WTC11 (cell line): ENCODE results near the gene MYCBPAP. TPM values are rescaled to one million over a fixed set of nuclear protein-coding genes. Genes with fewer than 3 reads are reported as not detected.

ENCODE experiments used
- ATAC-seq: fragments of 200-7000 bp; cut with Tn5 transposase; 2 replicates; pipeline ENCODE4 v1.10.0; 2021; ENCODE audit warnings: mild to moderate bottlenecking, moderate library complexity
- CTCF ChIA-PET: fragments of 300-600 bp; sonication (Branson Sonifier 250); formaldehyde crosslinking; loops from one replicate; lab custom pipeline; 2021; ENCODE audit warnings: antibody characterized with exemption; lab: Charles Lee
- POLR2A ChIA-PET: fragments of 350-600 bp; sonication (Branson Sonifier 250); formaldehyde crosslinking; loops from one replicate; lab custom pipeline; 2021; ENCODE audit warnings: antibody characterized with exemption; lab: Charles Lee
- DNase-seq: peaks from one replicate; pipeline ENCODE4 v3.0.0; 2021; ENCODE audit warnings: low spot score
- H3K27ac Mint-ChIP-seq: 2 replicates; pipeline ENCODE4 v1.8.0; 2021; ENCODE audit warnings: mixed read lengths
- H3K27me3 Mint-ChIP-seq: 2 replicates; pipeline ENCODE4 v1.8.0; 2021; ENCODE audit warnings: low read depth, mild to moderate bottlenecking, moderate library complexity, mixed read lengths
- H3K36me3 Mint-ChIP-seq: 2 replicates; pipeline ENCODE4 v1.8.0; 2021; ENCODE audit warnings: mixed read lengths
- H3K4me1 Mint-ChIP-seq: 2 replicates; pipeline ENCODE4 v1.8.0; 2022; ENCODE audit warnings: mixed read lengths
- H3K4me3 Mint-ChIP-seq: 2 replicates; pipeline ENCODE4 v1.8.0; 2021; ENCODE audit warnings: mild to moderate bottlenecking, moderate library complexity, mixed read lengths
- H3K9me3 Mint-ChIP-seq: 2 replicates; pipeline ENCODE4 v1.8.0; 2021; ENCODE audit warnings: mixed read lengths
- CREM ChIP-seq: sonication (generic); formaldehyde crosslinking; IDR thresholded peaks from 2 replicates; pipeline ENCODE4 v1.8.1; 2022; ENCODE audit warnings: mild to moderate bottlenecking, missing genetic modification reagents, moderate library complexity
- CTCF ChIP-seq: fragments of 200-600 bp; IDR thresholded peaks from 2 replicates; pipeline ENCODE4 v1.8.0; 2022; ENCODE audit warnings: antibody characterized with exemption
- EMX1 ChIP-seq: fragments of 250-450 bp; sonication (Bioruptor Pico); IDR thresholded peaks from 2 replicates; pipeline ENCODE4 v1.8.0; 2021; ENCODE audit warnings: mild to moderate bottlenecking
- ETV6 ChIP-seq: sonication (generic); formaldehyde crosslinking; IDR thresholded peaks from 2 replicates; pipeline ENCODE4 v1.8.1; 2022; ENCODE audit warnings: mild to moderate bottlenecking, missing genetic modification reagents
- IRF1 ChIP-seq: sonication (generic); formaldehyde crosslinking; IDR thresholded peaks from 2 replicates; pipeline ENCODE4 v1.8.0; 2023; ENCODE audit warnings: missing genetic modification reagents
- IRF2 ChIP-seq: sonication (generic); formaldehyde crosslinking; IDR thresholded peaks from 2 replicates; pipeline ENCODE4 v1.8.0; 2022; ENCODE audit warnings: low read depth, missing genetic modification reagents, borderline replicate concordance
- JAZF1 ChIP-seq: fragments of 250-450 bp; sonication (Bioruptor Pico); IDR thresholded peaks from 2 replicates; pipeline ENCODE4 v1.9.0; 2021; ENCODE audit warnings: moderate library complexity, mild to moderate bottlenecking, inconsistent platforms
- NR1H2 ChIP-seq: sonication (generic); formaldehyde crosslinking; IDR thresholded peaks from 2 replicates; pipeline ENCODE4 v1.9.0; 2021; ENCODE audit warnings: mild to moderate bottlenecking, moderate library complexity, missing genetic modification reagents
- NR2C2 ChIP-seq: sonication (generic); formaldehyde crosslinking; IDR thresholded peaks from 2 replicates; pipeline ENCODE4 v1.8.0; 2022; ENCODE audit warnings: mild to moderate bottlenecking, missing genetic modification reagents
- NR3C1 ChIP-seq: sonication (generic); formaldehyde crosslinking; conservative IDR thresholded peaks from 2 replicates; pipeline ENCODE4 v1.8.1; 2023; ENCODE audit warnings: low read depth, mild to moderate bottlenecking, missing genetic modification reagents
- SOX15 ChIP-seq: fragments of 250-450 bp; sonication (Bioruptor Pico); IDR thresholded peaks from 2 replicates; pipeline ENCODE4 v1.9.0; 2021; ENCODE audit warnings: mild to moderate bottlenecking
- TEAD1 ChIP-seq: sonication (generic); formaldehyde crosslinking; IDR thresholded peaks from 2 replicates; pipeline ENCODE4 v1.8.0; 2022; ENCODE audit warnings: mild to moderate bottlenecking, missing genetic modification reagents
- ZBTB43 ChIP-seq: sonication (generic); formaldehyde crosslinking; IDR thresholded peaks from 2 replicates; pipeline ENCODE4 v1.8.1; 2023; ENCODE audit warnings: mild to moderate bottlenecking, missing genetic modification reagents
- ZNF121 ChIP-seq: sonication (generic); formaldehyde crosslinking; IDR thresholded peaks from 2 replicates; pipeline ENCODE4 v1.8.0; 2023; ENCODE audit warnings: missing genetic modification reagents
- ZNF138 ChIP-seq: sonication (generic); formaldehyde crosslinking; conservative IDR thresholded peaks from 2 replicates; pipeline ENCODE4 v1.8.1; 2022; ENCODE audit warnings: mild to moderate bottlenecking, moderate library complexity, missing genetic modification reagents
- ZNF219 ChIP-seq: sonication (generic); formaldehyde crosslinking; IDR thresholded peaks from 2 replicates; pipeline ENCODE4 v1.8.0; 2023; ENCODE audit warnings: missing genetic modification reagents, mild to moderate bottlenecking, borderline replicate concordance
- ZNF281 ChIP-seq: sonication (generic); formaldehyde crosslinking; IDR thresholded peaks from 2 replicates; pipeline ENCODE4 v1.8.0; 2023; ENCODE audit warnings: mild to moderate bottlenecking, missing genetic modification reagents
- ZNF512 ChIP-seq: sonication (generic); formaldehyde crosslinking; IDR thresholded peaks from 2 replicates; pipeline ENCODE4 v1.8.1; 2022; ENCODE audit warnings: missing genetic modification reagents, borderline replicate concordance
- total RNA-seq: library from RNA; stranded (reverse); gene quantifications from 3 replicates; pipeline ENCODE4 v1.2.3, GENCODE V29; 2021
- TF ChIP-seq, protein P1 (sequence below): fragments of 250-450 bp; sonication (Bioruptor Pico); IDR thresholded peaks from 2 replicates; pipeline ENCODE4 v1.9.0; 2021; ENCODE audit warnings: mild to moderate bottlenecking

MYCBPAP gene
- total RNA-seq, 1 experiment from 2014 or later = 5.7 TPM

DNA sequence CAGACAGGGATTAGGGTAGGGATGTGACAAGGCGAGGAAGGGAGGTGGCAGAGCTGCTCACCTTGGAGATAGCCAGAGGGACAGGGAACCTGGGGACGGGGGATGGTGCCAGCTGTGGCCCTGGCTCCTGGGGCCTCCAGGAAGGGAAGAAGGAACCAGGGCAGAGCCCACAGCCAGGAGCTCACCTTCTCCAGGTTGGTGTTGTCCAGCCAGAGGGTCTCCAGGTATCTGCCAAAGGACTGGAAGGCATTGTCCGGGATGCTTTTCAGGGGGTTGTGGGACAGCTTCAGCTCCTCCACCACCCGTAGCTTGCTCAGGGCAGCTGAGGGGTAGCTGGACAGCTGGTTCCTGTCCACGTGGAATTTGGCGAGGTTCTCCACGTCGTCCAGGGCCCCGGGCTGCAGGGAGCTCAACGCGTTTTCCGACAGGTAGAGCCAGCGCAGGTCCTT is 40.4 kb upstream of the MYCBPAP start:
- Mint-ChIP-seq H3K4me1 (peaks cover 23% of the 10 kb centered on the region), H3K27me3 (peaks cover 27% of the 10 kb centered on the region), H3K4me3 (peak overlapping the region; percentile 61), H3K9me3 (no peaks in the 10 kb centered on the region), H3K36me3 (no peaks in the 10 kb centered on the region), H3K27ac (no peak overlapping the region)
- TF ChIP-seq ETV6 (CRISPR knock-in tag) = no peak
- no peak for TF ChIP-seq NR2C2 (CRISPR knock-in tag)
- TF ChIP-seq ZNF512 = no peak
- TF ChIP-seq EMX1 (CRISPR knock-in tag) = no peak
- TF ChIP-seq IRF2 (CRISPR knock-in tag) = no peak
- no peak for TF ChIP-seq NR3C1 (CRISPR knock-in tag)
- no peak for TF ChIP-seq JAZF1 (CRISPR knock-in tag)
- TF ChIP-seq ZBTB43 (CRISPR knock-in tag) = no peak
- TF ChIP-seq ZNF121 = no peak
- TF ChIP-seq ZNF281 = no peak
- no peak for TF ChIP-seq TEAD1 (CRISPR knock-in tag)
- ChIA-PET POLR2A (no interaction called here), CTCF (interaction anchor here (0.8 to 4.0 kb wide), 6 partner anchors 9 to 107 kb away, joined by 3 to 18 read pairs (median 7); partner anchors contain the start of gene LRRC59)
- DNase-seq = no peak
- ATAC-seq = no peak

- peak within 1 kb of the TSS; percentile 61 for H3K4me3 Mint-ChIP-seq
- no peak within 1 kb of the TSS for H3K27ac Mint-ChIP-seq
- peak; percentile 40 for DNase-seq
- peaks cover 23% of the 10 kb centered on the region for H3K4me1 Mint-ChIP-seq
- no peaks in the 10 kb centered on the region for H3K9me3 Mint-ChIP-seq
- POLR2A ChIA-PET = no interaction called here
- 0 out of 2 replicates have a peak, but pooled peaks have one; percentile 40 for TF ChIP-seq ZNF138 (CRISPR knock-in tag)
- TF ChIP-seq, protein P1, sequence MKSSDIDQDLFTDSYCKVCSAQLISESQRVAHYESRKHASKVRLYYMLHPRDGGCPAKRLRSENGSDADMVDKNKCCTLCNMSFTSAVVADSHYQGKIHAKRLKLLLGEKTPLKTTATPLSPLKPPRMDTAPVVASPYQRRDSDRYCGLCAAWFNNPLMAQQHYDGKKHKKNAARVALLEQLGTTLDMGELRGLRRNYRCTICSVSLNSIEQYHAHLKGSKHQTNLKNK (CRISPR knock-in tag) = no peak
- TF ChIP-seq CREM (CRISPR knock-in tag) = peak; percentile 30; the same call in 1 of the 2 replicates
- 0 out of 2 replicates have a peak, but pooled peaks have one; percentile 23 for TF ChIP-seq NR3C1 (CRISPR knock-in tag)
- CTCF ChIA-PET = interaction anchor here (1.1 to 4.0 kb wide), 6 partner anchors 10 to 106 kb away, joined by 3 to 18 read pairs (median 7); partner anchors contain the start of genes CACNA1G and LRRC59
- H3K27me3 Mint-ChIP-seq = peaks cover 27% of the 10 kb centered on the region
- H3K36me3 Mint-ChIP-seq = no peaks in the 10 kb centered on the region
- ATAC-seq = peak; percentile 41
Measured at GRCh38 chr17:50468304-50469207, 39.7 kb upstream of the MYCBPAP start, which contains the start of gene CHAD. TSS of gene CHAD (minus strand) at chr17:50468880. CDS start at chr17:50468813, 67 bp downstream.

GRCh38 chr17:50469208-50469605 is 39.0 kb upstream of the MYCBPAP start:
- DNase-seq (peak; percentile 27), ATAC-seq (peak; percentile 9)
- no peak overlapping the region for H3K27ac Mint-ChIP-seq
- peak overlapping the region; percentile 53 for H3K4me3 Mint-ChIP-seq
- H3K27me3 Mint-ChIP-seq = peaks cover 27% of the 10 kb centered on the region
- H3K9me3 Mint-ChIP-seq = no peaks in the 10 kb centered on the region
- H3K4me1 Mint-ChIP-seq = peaks cover 23% of the 10 kb centered on the region
- H3K36me3 Mint-ChIP-seq = no peaks in the 10 kb centered on the region
- ChIA-PET CTCF (interaction anchor here (1.2 to 4.0 kb wide), 3 partner anchors 10 to 91 kb away, joined by 4 to 18 read pairs (median 17); partner anchors contain the start of genes CACNA1G and LRRC59), POLR2A (no interaction called here)
- TF ChIP-seq NR1H2 (CRISPR knock-in tag) = no peak
- no peak for TF ChIP-seq ZNF138 (CRISPR knock-in tag)
- TF ChIP-seq CTCF = no peak
- no peak for TF ChIP-seq ZNF219 (CRISPR knock-in tag)
- no peak for TF ChIP-seq IRF1 (CRISPR knock-in tag)
- TF ChIP-seq SOX15 (CRISPR knock-in tag) = no peak
